GM19452 (cell line): ENCODE data around the gene NDUFS2.

Experiments used
- ATAC-seq: cut with Tn5 transposase; IDR thresholded peaks from one replicate; pipeline ENCODE4 v1.9.1; 2021; ENCODE audit not compliant: unreplicated experiment

NDUFS2 gene

DNA sequence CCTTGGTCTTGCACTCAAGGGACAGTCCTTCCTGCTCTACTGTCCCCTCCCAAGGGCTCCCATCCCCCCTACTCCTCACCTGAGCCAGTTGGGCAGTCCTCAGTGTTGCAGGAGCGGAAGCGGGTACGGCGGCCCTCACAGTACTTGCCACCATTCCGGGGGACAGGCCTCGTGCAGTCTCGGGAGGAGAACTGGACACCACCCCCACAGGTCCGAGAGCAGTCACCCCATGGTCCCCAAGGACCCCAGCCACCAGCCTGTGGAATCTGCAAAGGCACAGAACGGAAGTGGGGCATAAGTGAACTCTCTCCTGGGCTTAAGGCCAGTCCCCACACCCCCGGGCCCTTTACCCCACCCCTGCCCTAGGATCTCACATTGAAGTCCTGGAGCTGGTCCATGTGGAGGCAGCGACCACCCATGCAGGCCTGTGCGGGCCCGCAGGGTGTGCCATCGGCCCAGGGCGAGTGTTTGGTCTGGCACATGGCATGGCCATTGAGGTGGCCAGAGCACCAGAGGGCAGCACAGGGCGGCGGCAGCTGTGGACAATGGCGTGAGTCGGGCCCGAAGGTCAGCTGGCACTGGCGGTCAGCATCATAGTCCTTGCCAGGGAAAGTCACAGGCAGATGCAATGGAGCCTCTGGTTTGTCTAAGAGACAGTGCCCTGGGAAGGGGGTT, 8.5 kb upstream of the NDUFS2 start:
- ATAC-seq, result no peak

DNA sequence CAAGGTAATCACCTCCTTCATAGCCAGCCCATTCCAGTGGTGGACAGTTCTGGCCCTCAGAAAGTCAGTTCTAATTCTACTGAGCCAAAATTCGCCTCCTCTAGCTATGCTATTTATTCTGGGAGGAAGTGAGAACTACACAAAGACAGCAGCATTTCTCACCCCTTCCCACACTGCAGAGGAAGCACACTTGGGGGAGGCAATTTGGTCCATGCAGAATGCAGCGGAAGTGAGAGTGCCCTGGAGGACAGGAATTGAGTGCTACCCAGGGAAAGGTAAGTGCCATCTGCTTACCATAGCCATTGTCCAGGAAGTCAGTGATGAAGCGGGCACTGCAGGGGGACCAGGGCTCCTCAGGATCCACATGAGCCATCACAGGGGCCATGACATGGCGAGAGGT, 7.0 kb upstream of the NDUFS2 start:
- no peak for ATAC-seq

GRCh38 chr1:161196111-161196510, 6.1 kb upstream of the NDUFS2 start:
- ATAC-seq, result no peak

DNA sequence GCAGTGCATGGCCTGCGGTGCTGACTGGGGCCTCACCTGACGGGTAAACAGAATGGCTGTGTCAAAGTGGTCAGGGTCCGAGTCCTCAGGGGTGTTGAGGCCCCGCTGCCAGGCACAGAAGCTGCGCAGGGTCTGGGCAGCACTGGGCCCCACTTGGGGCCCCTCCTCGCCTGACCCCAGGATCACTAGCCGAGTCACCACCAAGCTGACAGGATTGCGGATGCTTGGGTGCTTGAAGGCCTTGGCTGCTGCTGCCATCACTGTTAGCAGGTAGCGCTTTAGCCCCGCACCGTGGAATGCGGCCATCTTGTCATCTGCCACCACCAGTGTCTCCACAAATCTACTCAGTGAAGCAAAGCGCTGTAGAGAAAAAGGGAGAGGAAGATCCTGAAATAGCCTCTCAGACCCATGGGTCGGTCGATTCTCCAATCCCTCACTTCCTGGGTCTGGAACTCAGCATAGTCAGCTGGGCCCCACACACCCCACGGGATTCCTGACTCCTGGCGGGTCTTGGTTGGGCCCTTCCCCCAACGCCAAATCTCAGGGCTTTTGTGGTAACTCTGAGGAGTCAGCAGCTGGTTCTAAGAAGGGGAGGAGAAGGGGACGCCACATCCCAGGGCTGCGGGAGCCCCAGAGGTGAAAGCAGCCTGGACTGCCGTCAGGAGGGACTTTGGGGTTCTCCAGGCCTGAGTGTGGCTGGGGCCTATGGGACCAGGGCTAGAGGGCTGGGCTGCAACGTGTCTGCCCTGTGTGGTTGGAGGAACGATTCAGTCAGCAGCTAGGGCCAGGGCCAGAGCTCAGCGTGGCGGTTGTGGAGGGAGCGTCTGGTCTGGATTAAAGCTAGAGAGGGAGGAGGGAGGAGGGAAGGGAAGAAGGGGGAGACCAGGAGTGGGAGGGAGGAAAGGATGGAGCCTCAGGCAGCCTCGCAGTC, 5.4 kb upstream of the NDUFS2 start:
- ATAC-seq, result no peak

DNA sequence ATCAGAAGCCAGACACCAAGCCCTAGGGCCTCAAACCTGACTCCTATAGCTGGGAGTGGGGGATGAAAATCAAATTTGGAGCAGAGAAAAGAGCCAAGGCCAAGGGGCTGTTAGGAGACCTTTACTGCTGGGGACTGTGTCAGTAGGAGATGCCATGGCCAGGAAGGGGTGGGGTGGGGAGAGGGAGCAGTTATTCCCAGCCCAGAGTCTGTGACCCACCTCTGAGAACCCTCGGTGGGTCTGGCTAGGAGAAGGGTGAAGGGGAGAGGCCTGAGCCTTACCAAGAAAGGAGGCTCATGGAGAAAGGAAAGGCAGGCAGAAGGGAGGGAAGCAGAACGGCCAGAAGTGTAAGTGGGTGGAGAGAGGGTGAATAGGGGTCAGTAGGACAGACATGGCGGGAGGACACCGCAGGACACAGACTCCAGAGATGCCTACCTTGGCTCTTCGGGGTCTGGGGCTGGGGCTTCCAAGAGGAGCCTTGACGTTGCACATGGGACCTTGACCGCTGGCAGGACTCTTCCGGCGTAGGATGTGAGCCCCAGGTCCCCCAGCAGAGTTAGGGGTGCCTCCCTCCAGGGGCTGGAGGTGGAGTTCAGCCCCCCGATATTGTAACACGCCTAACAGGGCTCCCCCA, 4.5 kb upstream of the NDUFS2 start:
- ATAC-seq, result no peak

DNA sequence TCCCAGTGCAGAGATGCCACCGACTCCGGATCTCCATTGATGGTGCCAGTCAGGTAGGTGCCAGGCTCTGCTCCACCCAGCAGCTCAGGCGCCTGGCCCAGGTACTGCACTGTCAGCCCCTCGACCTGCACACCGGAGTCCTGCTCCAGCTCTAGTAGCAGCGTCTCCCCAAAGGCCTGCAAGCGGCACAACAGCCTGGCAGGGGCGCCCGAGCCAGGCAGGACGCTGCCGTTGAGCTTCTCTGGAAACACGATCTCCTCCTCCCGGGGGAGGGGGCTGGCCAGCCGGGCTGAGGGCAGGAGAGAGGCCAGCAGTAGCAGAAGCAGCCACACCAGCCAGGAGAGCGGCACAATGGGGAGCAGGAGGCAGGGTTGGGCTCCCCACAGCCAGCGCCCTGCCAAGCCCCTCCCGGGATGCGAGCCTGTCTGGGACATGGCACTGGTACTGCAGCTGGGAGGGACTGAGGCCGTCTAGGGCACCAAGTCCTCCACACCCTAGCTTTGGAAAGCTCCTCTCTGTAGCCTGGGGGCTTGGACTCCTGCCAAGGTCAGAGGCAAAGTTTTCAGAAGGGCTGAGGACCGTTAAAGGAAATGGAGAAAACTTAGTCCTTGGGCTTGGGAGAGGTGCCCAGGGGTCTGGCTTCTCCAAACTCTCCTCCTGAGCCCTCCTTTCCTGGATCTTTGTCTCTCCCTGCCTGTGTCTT, 3.8 kb upstream of the NDUFS2 start:
- no peak for ATAC-seq

- ATAC-seq, result no peak
Measured at GRCh38 chr1:161198897-161199431, 3.2 kb upstream of the NDUFS2 start, which contains the start of gene ADAMTS4. ADAMTS4 (minus strand) TSS chr1:161199054; CDS start chr1:161198627, 427 bp downstream.

DNA sequence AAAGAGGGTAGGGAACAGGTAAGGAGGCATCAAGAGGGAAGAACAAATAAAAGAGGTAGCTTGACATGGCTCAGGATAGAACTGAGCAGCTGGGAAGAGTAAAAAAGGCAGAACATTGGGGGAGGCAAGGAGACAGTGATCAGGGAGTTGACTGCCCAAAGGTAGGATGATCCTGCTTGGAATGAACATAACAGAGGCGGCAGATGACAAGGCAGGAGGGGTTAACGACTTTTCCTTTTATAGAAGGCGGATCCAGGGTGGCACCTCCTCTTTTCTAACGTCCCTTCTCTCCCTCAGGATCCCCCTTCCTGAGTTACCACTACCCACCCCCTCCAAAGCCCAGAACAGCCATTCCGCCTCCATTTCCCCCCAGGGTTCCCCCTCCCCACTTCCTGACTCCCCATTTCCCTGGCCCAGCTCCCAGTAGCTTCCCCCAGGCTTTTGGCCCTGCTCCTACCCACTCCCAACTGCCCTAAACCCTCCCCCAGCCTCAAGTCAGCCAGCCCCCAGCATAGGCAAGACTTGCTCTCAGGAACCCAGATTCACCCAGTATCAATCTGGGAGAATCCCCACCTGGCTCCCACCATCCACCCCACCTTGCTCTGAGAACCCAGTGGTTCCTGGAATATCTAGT, 2.5 kb upstream of the NDUFS2 start:
- no peak for ATAC-seq

- no peak for ATAC-seq
Measured at GRCh38 chr1:161200421-161200991, 1.7 kb upstream of the NDUFS2 start.

DNA sequence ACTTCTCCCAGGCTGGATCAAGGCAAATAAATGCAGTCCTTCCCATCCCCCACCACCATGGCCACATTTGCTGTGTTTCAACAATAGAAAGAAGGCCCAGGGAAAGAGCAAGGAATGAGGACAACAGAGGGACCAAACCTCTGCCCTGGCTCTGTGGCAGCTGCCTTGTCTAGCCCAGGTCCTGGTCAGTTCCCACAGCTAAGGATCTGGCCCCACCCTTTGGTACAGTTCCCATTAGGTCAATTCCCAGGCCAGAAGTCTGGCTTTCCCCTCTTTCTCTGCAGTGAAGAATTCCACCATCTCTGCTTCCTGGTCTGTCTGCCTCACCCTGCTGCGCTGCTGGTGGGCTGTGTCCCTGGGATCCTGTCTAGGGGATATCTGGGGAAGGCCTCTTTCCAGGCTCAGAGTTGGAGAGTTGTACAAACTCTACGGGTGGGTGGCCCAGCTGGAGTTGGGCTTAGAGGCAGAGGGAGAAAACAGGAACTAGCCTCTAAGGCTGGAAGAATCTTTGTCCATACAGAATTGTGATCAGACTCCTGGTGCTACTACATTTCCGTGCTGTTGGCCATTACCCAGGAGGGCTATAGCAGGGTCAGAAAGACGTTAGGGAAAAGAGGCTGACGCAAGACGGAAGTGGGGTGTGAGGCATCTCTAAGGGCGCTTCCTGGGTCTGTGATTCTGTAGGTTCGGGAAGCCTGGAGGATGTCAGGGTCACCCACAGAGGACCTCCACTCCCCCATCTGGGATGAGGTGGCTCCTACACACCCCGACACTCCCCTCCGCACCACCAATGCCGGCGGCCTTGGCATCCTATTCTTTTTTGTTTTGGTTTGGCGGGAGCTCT, 953 bp upstream of the NDUFS2 start:
- ATAC-seq, result no peak

- ATAC-seq, result no peak
Measured at GRCh38 chr1:161206411-161207140, 4.4 kb downstream of the NDUFS2 start.

DNA sequence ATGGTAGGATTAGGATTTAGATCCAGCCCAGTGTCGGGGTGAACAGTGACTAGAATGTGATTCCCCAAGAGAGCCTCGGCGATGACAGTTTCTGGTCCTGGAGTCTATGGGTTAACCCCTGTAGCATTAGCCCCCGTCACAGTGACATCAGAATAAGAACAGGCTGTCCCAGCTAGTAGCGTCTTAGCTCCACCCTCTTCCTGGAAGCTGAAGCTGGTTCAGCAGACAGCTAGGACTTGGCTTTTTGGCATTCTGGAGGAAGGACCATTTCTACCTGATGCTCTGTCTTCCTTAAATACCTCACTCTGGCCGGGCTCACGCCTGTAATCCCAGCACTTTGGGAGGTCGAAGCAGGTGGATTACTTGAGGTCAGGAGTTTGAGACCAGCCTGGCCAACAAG, 5.0 kb downstream of the NDUFS2 start:
- no peak for ATAC-seq

DNA sequence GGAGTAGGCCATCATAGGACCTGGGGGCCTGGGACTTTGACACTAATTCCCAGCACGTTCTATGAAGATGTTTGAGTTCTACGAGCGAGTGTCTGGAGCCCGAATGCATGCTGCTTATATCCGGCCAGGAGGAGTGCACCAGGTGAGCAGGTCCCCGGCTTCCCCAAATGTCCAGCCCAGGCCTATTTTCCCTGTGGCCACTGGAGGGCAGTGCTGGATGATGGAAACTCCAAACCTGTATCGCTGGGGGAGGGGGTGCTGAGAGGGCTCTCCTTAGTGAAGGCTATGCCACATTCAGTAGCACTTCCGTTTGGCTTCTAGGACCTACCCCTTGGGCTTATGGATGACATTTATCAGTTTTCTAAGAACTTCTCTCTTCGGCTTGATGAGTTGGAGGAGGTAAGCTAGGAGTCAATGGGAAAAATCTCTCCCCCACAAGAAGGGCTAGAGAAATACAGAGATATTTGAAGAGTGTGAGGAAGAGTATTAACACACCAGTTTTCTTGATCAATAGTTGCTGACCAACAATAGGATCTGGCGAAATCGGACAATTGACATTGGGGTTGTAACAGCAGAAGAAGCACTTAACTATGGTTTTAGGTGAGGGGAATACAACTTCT, 7.7 kb downstream of the NDUFS2 start:
- ATAC-seq, result no peak

- ATAC-seq, result no peak
Measured at GRCh38 chr1:161214369-161214768, 12.2 kb downstream of the NDUFS2 start.

- ATAC-seq, result no peak
Measured at GRCh38 chr1:161215076-161215475, 12.9 kb downstream of the NDUFS2 start, which contains the start of gene FCER1G. FCER1G (plus strand) TSS chr1:161215295; CDS start chr1:161215322, 27 bp downstream.

DNA sequence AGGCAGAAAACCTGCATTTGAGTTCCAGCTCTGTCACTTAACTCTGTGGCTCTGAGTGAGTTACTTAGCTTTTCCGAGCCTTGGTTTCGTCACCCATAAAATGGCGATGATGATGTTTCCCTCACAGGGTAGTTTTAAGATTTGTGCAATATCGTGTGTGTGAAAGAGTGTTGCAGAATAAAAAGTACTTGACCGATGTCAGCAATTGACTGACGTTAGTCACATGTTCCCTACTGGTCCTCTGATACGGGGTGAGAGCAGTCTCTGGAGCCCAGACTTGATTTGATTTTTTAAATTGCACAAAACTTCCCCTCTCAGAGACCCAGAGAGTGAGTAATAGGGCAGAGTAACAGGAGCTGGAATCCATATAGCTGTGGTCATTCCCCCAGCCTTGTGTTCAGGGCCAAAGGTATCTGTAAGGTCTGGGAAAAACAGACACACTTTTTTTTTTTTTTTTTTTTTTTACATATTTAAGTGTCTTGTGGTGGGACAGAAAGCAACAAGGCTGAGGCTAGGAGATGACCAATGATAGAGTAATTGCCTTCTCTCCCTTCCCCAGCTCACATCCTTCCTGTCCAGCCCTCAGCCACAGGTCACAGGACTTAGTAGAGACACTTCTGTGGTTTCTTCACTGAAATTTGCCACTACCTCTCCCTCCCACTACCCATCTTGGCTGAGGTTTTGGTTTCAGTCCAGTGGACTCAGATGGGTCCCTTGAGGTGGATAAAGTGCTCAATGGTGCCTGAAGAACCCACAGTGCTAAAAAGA, 15.0 kb downstream of the NDUFS2 start:
- peak; percentile 87 for ATAC-seq

DNA sequence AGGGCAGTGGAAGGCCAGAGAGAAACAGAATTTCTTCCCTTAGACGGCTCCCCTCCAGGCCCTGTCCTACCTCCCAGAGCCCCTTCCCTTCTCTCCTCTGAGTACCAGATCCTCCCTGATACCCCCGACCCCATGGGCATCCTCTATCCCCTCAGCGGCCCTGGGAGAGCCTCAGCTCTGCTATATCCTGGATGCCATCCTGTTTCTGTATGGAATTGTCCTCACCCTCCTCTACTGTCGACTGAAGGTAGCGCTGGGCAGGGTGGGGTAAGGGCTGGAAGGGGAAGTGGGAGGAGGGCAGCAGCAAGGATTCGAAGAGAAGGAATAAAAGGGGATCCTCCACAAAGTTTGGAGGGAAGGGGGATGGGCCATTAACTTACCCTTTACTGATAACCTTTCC, 15.7 kb downstream of the NDUFS2 start:
- no peak for ATAC-seq
